HEK293 (cell line): Measurements from ENCODE around the gene NTNG1.

ENCODE experiments used
- CTCF ChIA-PET: fragments of 350-600 bp; formaldehyde crosslinking; extraction: SDS; loops from one replicate; lab custom pipeline; 2021; ENCODE audit warnings: antibody characterized with exemption; lab: Yijun Ruan, JAX
- POLR2A ChIA-PET: fragments of 300-600 bp; formaldehyde crosslinking; extraction: SDS; loops from one replicate; lab custom pipeline; 2020; ENCODE audit warnings: antibody characterized with exemption, inconsistent platforms; lab: Yijun Ruan, JAX
- H3K27ac ChIP-seq: fragments of 200-500 bp; sonication (Bioruptor generic); 2 replicates; pipeline ENCODE4 v1.5.1; 2014; ENCODE audit warnings: low read depth, low read length, control low read depth, inconsistent platforms; ENCODE audit errors: extremely low read depth
- H3K36me3 ChIP-seq, 2 experiments: fragments of 200-500 bp in 1 of 2; sonication (Bioruptor generic) in 1 of 2; 1 replicate in 1 of 2; 2 replicates in 1 of 2; pipeline ENCODE4 v1.5.1; 2014 to 2017; ENCODE audit warnings: inconsistent platforms in 2 of 2, low read length in 2 of 2; ENCODE audit not compliant: control insufficient read depth in 2 of 2, insufficient read depth in 1 of 2
- H3K4me1 ChIP-seq: fragments of 200-500 bp; sonication (Bioruptor generic); 2 replicates; pipeline ENCODE4 v1.5.1; 2014; ENCODE audit warnings: mild to moderate bottlenecking, low read length, inconsistent platforms; ENCODE audit not compliant: control insufficient read depth, insufficient read depth
- H3K4me3 ChIP-seq: 2 replicates; pipeline ENCODE4 v1.5.1; 2011; ENCODE audit warnings: low read depth, mild to moderate bottlenecking, control low read depth, low read length, moderate library complexity
- H3K9me3 ChIP-seq: fragments of 200-500 bp; sonication (Bioruptor generic); 2 replicates; pipeline ENCODE4 v1.5.1; 2014; ENCODE audit warnings: low read depth, low read length, inconsistent platforms; ENCODE audit not compliant: control insufficient read depth, insufficient read depth
- HIC1 ChIP-seq: fragments of 450-650 bp; formaldehyde crosslinking; IDR thresholded peaks from 2 replicates; pipeline ENCODE4 v1.5.1; 2016; ENCODE audit warnings: missing biosample characterization, missing genetic modification characterization
- SETDB1 ChIP-seq: IDR thresholded peaks from one replicate; pipeline ENCODE4 v1.6.1; 2017; ENCODE audit warnings: mild to moderate bottlenecking, low read length, moderate library complexity, mixed read lengths; ENCODE audit not compliant: insufficient read length
- WT1 ChIP-seq: fragments of 450-650 bp; formaldehyde crosslinking; IDR thresholded peaks from 2 replicates; pipeline ENCODE4 v1.5.1; 2016; ENCODE audit warnings: missing biosample characterization, missing genetic modification characterization
- ZBTB17 ChIP-seq: fragments of 450-650 bp; formaldehyde crosslinking; IDR thresholded peaks from 2 replicates; pipeline ENCODE4 v1.5.1; 2016; ENCODE audit warnings: missing biosample characterization, missing genetic modification characterization
- ZNF157 ChIP-seq: fragments of 450-650 bp; formaldehyde crosslinking; IDR thresholded peaks from 2 replicates; pipeline ENCODE4 v1.5.1; 2016; ENCODE audit warnings: missing biosample characterization, missing genetic modification characterization
- ZNF214 ChIP-seq: fragments of 450-650 bp; formaldehyde crosslinking; IDR thresholded peaks from 2 replicates; pipeline ENCODE4 v1.5.1; 2017; ENCODE audit warnings: missing biosample characterization, mild to moderate bottlenecking, missing genetic modification characterization, borderline replicate concordance
- ZNF280C ChIP-seq: fragments of 450-650 bp; formaldehyde crosslinking; IDR thresholded peaks from 2 replicates; pipeline ENCODE4 v1.5.1; 2016; ENCODE audit warnings: missing biosample characterization, missing genetic modification characterization
- ZNF292 ChIP-seq: fragments of 450-650 bp; formaldehyde crosslinking; IDR thresholded peaks from 2 replicates; pipeline ENCODE4 v1.5.1; 2016; ENCODE audit warnings: low read depth, missing biosample characterization, missing genetic modification characterization, borderline replicate concordance
- ZNF324 ChIP-seq: fragments of 450-650 bp; formaldehyde crosslinking; IDR thresholded peaks from 2 replicates; pipeline ENCODE4 v1.5.1; 2016; ENCODE audit warnings: missing biosample characterization, missing genetic modification characterization
- ZNF404 ChIP-seq: fragments of 450-650 bp; formaldehyde crosslinking; IDR thresholded peaks from 2 replicates; pipeline ENCODE4 v1.5.1; 2017; ENCODE audit warnings: missing biosample characterization, missing genetic modification characterization
- ZNF596 ChIP-seq: fragments of 450-650 bp; IDR thresholded peaks from 2 replicates; pipeline ENCODE4 v1.5.0; 2018; ENCODE audit warnings: missing biosample characterization, mild to moderate bottlenecking, missing genetic modification characterization, moderate library complexity
- ZNF624 ChIP-seq: fragments of 450-650 bp; formaldehyde crosslinking; IDR thresholded peaks from 2 replicates; pipeline ENCODE4 v1.5.1; 2017; ENCODE audit warnings: missing biosample characterization, missing genetic modification characterization
- ZNF654 ChIP-seq: fragments of 450-650 bp; formaldehyde crosslinking; IDR thresholded peaks from 2 replicates; pipeline ENCODE4 v1.5.1; 2016; ENCODE audit warnings: low read depth, missing biosample characterization, missing genetic modification characterization
- ZNF747 ChIP-seq: fragments of 450-650 bp; formaldehyde crosslinking; IDR thresholded peaks from 2 replicates; pipeline ENCODE4 v1.5.1; 2016; ENCODE audit warnings: missing biosample characterization, missing genetic modification characterization
- ZNF777 ChIP-seq: fragments of 450-650 bp; formaldehyde crosslinking; IDR thresholded peaks from 2 replicates; pipeline ENCODE4 v1.5.1; 2017; ENCODE audit warnings: missing biosample characterization, missing genetic modification characterization, borderline replicate concordance
- ZSCAN4 ChIP-seq: fragments of 450-650 bp; formaldehyde crosslinking; IDR thresholded peaks from 2 replicates; pipeline ENCODE4 v1.5.1; 2017; ENCODE audit warnings: missing biosample characterization, missing genetic modification characterization
- TF ChIP-seq, protein P1 (sequence below): fragments of 450-650 bp; formaldehyde crosslinking; IDR thresholded peaks from 2 replicates; pipeline ENCODE4 v1.5.1; 2016; ENCODE audit warnings: missing biosample characterization, missing genetic modification characterization, borderline replicate concordance
- TF ChIP-seq, protein P2 (sequence below): fragments of 450-650 bp; formaldehyde crosslinking; IDR thresholded peaks from 2 replicates; pipeline ENCODE4 v1.5.1; 2016; ENCODE audit warnings: missing biosample characterization, missing genetic modification characterization

Gene NTNG1

DNA sequence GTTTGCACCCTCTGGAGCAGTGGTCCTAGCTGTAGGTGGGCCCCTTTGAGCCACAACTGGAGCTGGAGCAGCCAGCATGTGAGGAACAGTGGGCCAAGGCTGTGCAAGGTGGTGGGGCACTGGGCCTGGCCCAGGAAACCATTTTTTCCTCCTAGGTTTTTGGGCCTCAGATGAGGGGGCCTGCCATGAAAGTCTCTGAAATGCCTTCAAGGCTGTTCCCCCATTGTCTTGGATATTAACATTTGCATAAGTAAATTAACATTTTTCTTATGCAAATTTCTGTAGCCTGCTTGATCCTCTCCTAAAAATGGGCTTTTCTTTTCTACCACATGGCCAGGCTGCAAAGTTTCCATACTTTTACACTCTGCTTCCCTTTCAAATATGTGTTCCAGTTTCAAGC, 212.0 kb downstream of the NTNG1 start (continued):
- TF ChIP-seq, protein P1, sequence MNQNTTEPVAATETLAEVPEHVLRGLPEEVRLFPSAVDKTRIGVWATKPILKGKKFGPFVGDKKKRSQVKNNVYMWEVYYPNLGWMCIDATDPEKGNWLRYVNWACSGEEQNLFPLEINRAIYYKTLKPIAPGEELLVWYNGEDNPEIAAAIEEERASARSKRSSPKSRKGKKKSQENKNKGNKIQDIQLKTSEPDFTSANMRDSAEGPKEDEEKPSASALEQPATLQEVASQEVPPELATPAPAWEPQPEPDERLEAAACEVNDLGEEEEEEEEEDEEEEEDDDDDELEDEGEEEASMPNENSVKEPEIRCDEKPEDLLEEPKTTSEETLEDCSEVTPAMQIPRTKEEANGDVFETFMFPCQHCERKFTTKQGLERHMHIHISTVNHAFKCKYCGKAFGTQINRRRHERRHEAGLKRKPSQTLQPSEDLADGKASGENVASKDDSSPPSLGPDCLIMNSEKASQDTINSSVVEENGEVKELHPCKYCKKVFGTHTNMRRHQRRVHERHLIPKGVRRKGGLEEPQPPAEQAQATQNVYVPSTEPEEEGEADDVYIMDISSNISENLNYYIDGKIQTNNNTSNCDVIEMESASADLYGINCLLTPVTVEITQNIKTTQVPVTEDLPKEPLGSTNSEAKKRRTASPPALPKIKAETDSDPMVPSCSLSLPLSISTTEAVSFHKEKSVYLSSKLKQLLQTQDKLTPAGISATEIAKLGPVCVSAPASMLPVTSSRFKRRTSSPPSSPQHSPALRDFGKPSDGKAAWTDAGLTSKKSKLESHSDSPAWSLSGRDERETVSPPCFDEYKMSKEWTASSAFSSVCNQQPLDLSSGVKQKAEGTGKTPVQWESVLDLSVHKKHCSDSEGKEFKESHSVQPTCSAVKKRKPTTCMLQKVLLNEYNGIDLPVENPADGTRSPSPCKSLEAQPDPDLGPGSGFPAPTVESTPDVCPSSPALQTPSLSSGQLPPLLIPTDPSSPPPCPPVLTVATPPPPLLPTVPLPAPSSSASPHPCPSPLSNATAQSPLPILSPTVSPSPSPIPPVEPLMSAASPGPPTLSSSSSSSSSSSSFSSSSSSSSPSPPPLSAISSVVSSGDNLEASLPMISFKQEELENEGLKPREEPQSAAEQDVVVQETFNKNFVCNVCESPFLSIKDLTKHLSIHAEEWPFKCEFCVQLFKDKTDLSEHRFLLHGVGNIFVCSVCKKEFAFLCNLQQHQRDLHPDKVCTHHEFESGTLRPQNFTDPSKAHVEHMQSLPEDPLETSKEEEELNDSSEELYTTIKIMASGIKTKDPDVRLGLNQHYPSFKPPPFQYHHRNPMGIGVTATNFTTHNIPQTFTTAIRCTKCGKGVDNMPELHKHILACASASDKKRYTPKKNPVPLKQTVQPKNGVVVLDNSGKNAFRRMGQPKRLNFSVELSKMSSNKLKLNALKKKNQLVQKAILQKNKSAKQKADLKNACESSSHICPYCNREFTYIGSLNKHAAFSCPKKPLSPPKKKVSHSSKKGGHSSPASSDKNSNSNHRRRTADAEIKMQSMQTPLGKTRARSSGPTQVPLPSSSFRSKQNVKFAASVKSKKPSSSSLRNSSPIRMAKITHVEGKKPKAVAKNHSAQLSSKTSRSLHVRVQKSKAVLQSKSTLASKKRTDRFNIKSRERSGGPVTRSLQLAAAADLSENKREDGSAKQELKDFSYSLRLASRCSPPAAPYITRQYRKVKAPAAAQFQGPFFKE (tag by site-specific recombination): no peak
- TF ChIP-seq ZNF777 (tag by site-specific recombination) (no peak), ZNF404 (tag by site-specific recombination) (no peak), ZNF292 (tag by site-specific recombination) (no peak)

GRCh38 chr1:107357376-107357775, 216.5 kb downstream of the NTNG1 start:
- Histone ChIP-seq H3K27ac (no peak overlapping the region), H3K4me1 (no peaks in the 10 kb centered on the region), H3K4me3 (no peak overlapping the region), H3K9me3 (no peaks in the 10 kb centered on the region), H3K36me3 (no peaks in the 10 kb centered on the region)
- ChIA-PET CTCF (no interaction called here), POLR2A (no interaction called here)
- no peak for TF ChIP-seq ZNF596 (tag by site-specific recombination)
- TF ChIP-seq HIC1 (tag by site-specific recombination): no peak
- TF ChIP-seq ZNF624 (tag by site-specific recombination): no peak
- TF ChIP-seq ZBTB17: no peak
- TF ChIP-seq SETDB1: no peak
- TF ChIP-seq ZNF157 (tag by site-specific recombination): no peak
- TF ChIP-seq ZNF747 (tag by site-specific recombination): no peak
- no peak for TF ChIP-seq ZNF324
- TF ChIP-seq, protein P2, sequence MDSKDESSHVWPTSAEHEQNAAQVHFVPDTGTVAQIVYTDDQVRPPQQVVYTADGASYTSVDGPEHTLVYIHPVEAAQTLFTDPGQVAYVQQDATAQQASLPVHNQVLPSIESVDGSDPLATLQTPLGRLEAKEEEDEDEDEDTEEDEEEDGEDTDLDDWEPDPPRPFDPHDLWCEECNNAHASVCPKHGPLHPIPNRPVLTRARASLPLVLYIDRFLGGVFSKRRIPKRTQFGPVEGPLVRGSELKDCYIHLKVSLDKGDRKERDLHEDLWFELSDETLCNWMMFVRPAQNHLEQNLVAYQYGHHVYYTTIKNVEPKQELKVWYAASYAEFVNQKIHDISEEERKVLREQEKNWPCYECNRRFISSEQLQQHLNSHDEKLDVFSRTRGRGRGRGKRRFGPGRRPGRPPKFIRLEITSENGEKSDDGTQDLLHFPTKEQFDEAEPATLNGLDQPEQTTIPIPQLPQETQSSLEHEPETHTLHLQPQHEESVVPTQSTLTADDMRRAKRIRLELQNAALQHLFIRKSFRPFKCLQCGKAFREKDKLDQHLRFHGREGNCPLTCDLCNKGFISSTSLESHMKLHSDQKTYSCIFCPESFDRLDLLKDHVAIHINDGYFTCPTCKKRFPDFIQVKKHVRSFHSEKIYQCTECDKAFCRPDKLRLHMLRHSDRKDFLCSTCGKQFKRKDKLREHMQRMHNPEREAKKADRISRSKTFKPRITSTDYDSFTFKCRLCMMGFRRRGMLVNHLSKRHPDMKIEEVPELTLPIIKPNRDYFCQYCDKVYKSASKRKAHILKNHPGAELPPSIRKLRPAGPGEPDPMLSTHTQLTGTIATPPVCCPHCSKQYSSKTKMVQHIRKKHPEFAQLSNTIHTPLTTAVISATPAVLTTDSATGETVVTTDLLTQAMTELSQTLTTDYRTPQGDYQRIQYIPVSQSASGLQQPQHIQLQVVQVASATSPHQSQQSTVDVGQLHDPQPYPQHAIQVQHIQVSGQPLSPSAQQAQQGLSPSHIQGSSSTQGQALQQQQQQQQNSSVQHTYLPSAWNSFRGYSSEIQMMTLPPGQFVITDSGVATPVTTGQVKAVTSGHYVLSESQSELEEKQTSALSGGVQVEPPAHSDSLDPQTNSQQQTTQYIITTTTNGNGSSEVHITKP (tag by site-specific recombination): no peak
- TF ChIP-seq WT1 (tag by site-specific recombination): no peak
- TF ChIP-seq ZNF654 (tag by site-specific recombination): no peak
- no peak for TF ChIP-seq ZNF280C (tag by site-specific recombination)
- no peak for TF ChIP-seq ZSCAN4 (tag by site-specific recombination)
- no peak for TF ChIP-seq ZNF214
